Renal cortex interstitium (tissue), 11 donors: ENCODE measurements around the gene ERC2. TPM values are rescaled to one million over a fixed set of nuclear protein-coding genes. Genes with fewer than 3 reads are reported as not detected.
A peak's percentile ranks its signal among the peaks of the same experiment; 100 is the strongest.
"Not testable (repeated sequence)": the region's sequence is repeated elsewhere in the genome, so short reads cannot be mapped to it uniquely, and the experiment has no call there.

Source experiments
- DNase-seq, 11 donors: peaks; one replicate each; pipeline ENCODE4 v3.0.0-alpha.2; 2013; ENCODE audit warnings: low read depth in 9 of 11, low spot score in 4 of 11; ENCODE audit errors: extremely low read depth in 1 of 11
- polyA plus RNA-seq, 3 donors: library from polyadenylated mRNA; unstranded; fragments of 120-200 nt; gene quantifications; one replicate each; pipeline ENCODE4 v1.2.1, GENCODE V29; 2013; ENCODE audit not compliant: insufficient read length in 3 of 3

Gene ERC2
- polyA plus RNA-seq, 3 donors = 2.4 to 4.2 (median 3.3) TPM

DNA sequence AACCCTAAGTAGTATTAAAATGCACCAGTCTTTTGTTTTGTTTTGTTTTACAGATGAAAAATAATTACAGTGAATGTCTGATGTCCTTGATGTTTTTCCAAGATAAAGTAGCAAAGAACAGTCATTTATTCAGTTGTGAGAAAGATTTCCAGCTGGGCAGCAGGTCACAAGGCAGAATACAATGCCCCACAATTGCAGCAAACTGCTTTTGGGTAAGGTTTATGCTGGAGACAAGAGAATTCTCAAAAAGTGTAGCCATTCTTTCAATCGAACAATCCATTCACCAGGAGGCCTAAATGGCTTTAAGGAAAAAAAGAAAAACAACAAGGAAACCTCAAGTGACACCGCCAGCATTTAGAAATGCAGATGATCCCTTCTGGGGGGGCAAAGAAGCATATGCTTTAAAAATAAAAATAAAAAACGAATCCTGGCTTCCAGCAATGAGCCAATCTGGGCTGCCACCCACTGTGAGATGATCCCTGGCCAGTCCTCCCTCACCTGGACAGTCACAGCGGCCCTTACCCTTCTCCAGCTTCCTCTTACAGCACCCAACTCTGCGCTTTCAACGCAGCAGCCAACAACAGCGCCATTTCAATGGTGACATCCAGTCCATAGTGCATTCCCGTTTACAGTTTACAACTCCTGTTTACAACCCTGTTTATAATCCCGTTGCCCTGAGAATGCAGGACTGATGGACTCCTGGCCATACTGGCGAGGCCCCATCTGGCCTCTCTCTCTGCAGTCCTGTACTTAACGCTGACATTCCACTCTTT, 955.5 kb downstream of the ERC2 start:
- DNase-seq = no peak

DNA sequence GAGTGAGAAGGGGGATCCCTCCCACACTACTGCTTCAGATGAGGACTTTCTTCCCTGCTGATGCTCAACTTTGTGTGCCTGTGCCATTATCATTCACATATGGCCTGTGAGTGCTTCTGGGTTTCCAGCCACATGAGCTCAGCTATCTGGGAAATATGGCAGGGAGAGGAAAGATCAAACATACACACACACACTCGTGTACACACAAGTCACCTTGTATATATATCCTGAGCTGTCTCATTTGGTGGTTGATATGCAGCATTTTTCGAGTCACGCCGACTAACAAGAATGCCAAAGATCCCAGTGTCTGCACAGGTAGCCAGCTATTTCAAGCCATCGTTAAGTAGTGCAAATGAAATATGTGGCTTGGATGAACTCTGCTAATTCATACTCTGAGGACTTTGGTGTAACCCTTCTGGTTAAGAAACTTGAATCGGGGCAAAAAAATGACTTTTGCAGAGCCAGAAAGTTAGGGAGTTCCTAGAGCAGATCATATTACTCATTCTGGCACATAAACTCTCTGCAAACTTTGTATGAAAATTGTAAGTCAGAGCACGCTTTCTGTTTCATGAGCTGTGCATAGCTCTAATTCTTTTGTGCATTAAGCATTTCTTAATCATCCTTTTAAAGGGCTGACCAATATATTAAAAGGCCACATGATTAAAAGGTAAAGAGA, 956.2 kb downstream of the ERC2 start:
- DNase-seq = no peak

DNA sequence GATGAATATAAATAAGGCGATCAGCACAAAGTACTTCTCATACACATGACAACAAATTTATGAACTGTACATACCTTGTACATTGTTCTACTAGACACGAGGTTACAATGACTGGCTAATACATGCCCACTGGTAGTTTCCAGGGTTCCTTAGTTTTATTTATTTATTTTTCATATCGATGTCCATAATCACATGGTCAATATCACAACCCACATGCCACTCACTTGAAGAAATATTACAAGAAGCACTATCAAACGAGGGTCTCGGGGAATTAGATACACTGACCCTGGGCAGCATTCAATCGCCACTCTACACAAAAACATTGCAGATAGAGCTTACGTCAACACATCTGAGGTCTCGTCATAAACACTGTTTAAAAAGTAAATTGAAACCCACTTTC, 959.9 kb downstream of the ERC2 start:
- DNase-seq = no peak

- DNase-seq = no peak
Measured at GRCh38 chr3:55507808-55508207, 960.5 kb downstream of the ERC2 start.

- no peak for DNase-seq
Measured at GRCh38 chr3:55505776-55506175, 962.5 kb downstream of the ERC2 start.

GRCh38 chr3:55505102-55505501, 963.2 kb downstream of the ERC2 start:
- DNase-seq = not testable (repeated sequence)

DNA sequence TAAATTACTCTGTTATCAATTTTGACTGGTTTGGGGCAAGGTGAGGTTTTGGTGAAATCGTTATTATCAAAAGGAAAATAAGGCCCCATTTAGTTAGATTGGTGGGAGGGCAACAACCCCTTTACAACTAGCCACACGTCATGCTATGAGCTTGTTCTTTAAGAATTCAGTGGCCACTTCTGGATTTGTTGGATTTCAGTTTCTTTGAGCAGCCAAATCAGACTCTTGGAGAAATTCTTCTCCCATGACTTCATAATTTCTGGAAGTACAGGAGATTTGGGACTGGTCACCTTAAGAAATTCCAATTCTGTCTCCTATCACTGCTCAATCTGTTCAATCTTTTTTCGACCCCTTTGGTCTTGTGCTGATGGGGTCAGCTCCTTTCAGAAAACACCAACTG, 966.4 kb downstream of the ERC2 start:
- DNase-seq = no peak

DNA sequence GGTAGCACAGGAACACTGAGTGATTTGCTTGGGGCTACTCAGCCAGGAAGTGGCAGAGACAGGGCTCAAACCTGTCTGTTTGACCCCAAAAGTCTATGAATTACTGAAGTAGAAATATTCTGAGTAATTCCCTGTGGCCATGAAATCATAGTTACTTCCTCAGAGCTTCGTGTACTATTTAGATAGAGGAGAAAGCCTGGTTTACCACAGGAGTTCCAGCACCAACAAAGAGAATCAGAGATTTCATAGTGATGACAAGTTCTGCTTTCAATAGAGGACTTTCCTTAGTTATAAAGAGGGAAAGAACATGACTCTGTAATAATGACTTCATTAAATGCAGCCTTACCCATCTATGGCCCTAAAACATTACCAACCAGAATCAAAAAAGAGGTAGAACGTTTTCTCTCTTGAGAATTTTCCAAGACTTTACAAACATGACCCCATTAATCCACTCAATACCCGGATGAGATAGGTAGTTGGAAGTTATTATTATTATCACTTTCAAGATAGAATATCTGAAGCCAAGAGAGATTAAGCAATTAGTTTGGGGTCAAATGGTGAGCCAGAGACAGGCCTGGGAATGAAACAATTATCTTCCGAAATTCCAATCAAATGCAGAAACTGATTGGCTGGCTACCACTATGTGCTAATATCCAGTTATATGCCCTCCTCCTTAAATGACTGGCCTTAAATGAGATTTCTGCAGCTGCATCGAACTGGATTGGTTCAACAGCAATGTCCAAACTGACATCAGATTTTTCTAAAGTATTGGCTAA, 967.5 kb downstream of the ERC2 start:
- no peak for DNase-seq

GRCh38 chr3:55498520-55498919, 969.7 kb downstream of the ERC2 start:
- DNase-seq = no peak

DNA sequence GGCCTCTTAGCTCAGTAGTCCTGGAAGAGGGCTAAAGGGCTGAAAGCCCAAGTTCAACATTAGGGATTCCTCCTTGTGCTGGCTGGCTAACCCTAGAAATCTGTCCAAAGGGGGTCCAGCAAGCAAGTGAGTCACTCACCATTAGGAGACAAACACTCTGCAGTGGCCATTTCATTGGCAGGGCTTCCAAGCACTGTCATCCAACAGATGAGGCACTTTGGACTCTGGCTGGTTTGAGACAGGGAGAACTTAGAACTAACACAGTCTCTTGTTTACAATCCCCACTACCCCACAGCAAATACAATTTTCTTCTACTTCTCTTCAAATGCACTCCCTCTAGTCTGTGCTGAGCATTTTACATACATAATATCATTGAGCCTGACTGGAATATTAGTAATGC, 971.0 kb downstream of the ERC2 start:
- no peak for DNase-seq

DNA sequence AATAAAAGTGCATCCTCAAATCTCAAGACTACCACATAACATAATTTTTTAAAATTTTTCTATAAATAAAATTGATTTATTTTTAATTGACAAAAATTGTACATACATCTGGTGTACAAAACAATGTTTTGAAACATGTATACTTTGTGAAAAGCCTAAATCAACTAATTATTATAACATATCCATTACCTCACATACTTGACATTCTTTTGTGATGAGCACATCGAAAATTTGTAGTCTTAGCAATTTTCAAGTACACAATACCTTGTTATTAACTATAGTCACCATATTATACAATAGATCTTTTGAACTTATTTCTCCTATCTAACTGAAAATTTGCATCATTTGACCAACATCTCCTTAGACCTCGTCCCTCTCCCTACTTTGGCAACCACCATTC, 973.3 kb downstream of the ERC2 start:
- DNase-seq = no peak

DNA sequence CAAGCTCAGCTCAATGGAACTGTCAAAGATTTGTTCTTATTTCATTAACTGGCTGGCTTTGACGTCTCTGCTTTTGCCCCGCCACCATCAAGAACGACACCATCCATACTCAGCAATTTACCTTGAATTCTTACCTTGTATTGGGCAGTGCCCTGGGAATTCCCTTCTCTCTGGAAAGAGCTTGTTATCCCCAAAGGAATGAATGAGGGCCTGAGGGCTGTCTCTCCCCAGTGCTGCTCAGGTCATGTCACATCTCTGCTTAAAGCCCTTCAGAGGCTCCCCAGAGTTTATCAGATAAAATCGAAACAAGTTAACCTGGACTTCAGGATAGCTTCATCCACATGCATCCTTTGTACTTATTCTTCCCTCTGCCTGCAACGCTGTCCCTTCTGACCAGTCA, 975.3 kb downstream of the ERC2 start:
- no peak for DNase-seq

- DNase-seq = no peak
Measured at GRCh38 chr3:55491296-55491816, 976.9 kb downstream of the ERC2 start.

DNA sequence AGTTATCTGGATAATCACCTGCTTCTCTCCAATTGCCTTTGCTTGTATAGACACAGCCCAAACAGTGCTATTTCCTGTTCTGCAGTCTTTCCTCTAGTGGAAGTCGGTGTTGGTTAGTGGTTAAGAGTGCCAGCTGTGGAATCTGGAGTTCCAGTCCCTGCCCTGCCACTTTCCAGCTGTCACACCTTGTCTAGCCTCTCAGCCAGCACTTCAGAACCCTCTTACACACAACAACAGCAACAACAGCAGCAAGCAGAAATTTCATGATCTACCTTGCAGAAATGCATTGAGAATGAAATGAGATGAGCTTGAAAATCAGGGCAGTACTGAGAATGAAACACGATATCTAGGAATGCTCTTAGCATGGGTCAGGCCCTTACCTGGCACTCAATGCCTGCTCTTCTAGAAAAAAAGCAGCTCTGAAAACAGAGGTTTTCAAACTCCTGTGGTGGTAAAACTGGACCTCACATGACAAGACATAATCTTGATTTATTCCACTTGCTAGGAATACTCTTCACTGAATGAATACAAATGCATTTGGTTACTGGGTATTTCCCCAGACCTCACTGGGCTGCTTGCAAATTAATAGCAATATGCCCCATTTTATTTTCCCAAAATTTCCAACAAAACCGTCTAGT, 977.9 kb downstream of the ERC2 start:
- no peak for DNase-seq

DNA sequence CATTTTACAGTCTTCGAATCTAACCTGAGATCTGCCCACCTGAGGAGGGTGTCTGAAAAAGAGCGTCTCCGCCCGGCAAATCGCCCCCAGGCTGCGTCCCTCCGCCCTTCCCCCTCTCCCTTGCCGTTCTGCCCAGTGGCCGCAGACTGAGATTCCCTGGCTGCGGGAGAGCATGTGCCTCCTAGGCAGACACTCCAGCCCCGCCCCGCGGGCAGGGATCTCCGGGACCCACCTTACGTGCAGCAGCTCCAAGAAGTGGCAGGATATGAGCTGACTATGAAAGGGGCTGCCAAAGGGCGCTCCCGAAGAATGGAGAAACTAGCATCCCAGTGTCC, 978.5 kb downstream of the ERC2 start:
- DNase-seq = no peak

- peak in 5 of 11 donors; percentile 80 to 85 (median 85) for DNase-seq
Measured at GRCh38 chr3:55488398-55489055, 979.7 kb downstream of the ERC2 start.

GRCh38 chr3:55487381-55488241, 980.7 kb downstream of the ERC2 start:
- DNase-seq = peak in 1 of 11 donors; percentile 43

DNA sequence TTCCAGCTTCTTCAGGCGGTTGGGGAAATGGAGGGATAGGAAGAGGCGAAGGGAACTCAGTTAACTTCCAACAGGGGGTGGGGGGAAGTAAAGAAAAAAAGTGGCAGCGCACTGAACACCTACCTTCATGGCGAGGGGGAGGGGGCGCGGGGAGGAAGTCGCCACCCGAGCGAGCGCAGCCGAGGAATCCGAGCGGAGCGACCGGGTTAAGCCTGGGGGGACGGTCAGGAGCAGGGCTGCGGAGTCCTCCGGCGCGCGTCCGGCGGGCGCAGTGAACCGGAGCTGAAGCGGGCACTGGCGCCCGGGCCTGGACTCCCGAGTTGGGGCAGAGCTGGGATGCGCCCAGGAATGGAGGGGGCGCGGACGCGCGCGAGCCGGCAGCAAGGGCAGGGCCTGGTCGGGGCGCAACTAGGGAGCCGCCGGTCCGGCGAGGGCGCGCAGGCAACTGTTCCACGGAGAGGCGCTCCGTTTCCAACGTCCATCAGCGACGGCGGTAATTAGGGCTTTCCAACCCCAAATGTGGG, 981.3 kb downstream of the ERC2 start, which contains the start of gene WNT5A:
Gene WNT5A (minus strand): TSS at position 450 of the 524 bp plus-strand sequence. CDS start 321 bp downstream, at position 129.
- DNase-seq = peak in 1 of 11 donors; percentile 42
